Panc1 (cell line): ENCODE data around the gene RLN3. TPM values are rescaled to one million over a fixed set of nuclear protein-coding genes. Genes with fewer than 3 reads are reported as not detected.

Experiments used
- ATAC-seq: fragments of 200-7000 bp; cut with Tn5 transposase; 2 replicates; pipeline ENCODE4 v1.9.1; 2020; ENCODE audit warnings: mild to moderate bottlenecking, moderate library complexity
- BruUV-seq: library from RNA; stranded (reverse); fragments of 400-500 nt; replicated peaks from 2 replicates; lab custom pipeline; 2021; lab: Mats Ljungman, UMichigan
- CTCF ChIA-PET: fragments of 300-600 bp; sonication (Branson Sonifier 250); formaldehyde crosslinking; loops from one replicate; lab custom pipeline; 2022; ENCODE audit warnings: antibody characterized with exemption; lab: Charles Lee
- POLR2A ChIA-PET: fragments of 300-600 bp; sonication (Branson Sonifier 250); formaldehyde crosslinking; loops from one replicate; lab custom pipeline; 2022; ENCODE audit warnings: antibody characterized with exemption; lab: Charles Lee
- DNase-seq: peaks from one replicate; pipeline ENCODE4 v3.0.0-alpha.2; 2010; ENCODE audit warnings: low read depth, low spot score
- H3K27ac ChIP-seq: 2 replicates; pipeline ENCODE4 v1.5.1; 2011; ENCODE audit warnings: mild to moderate bottlenecking, low read length, inconsistent platforms
- H3K27me3 ChIP-seq: fragments of 200-500 bp; sonication (Bioruptor generic); 2 replicates; pipeline ENCODE4 v1.6.0; 2014; ENCODE audit warnings: low read length, inconsistent platforms; ENCODE audit not compliant: control insufficient read depth, insufficient read depth
- H3K36me3 ChIP-seq: fragments of 200-500 bp; sonication (Bioruptor generic); 2 replicates; pipeline ENCODE4 v1.5.1; 2014; ENCODE audit warnings: inconsistent platforms, mild to moderate bottlenecking, low read length, moderate library complexity; ENCODE audit not compliant: control insufficient read depth, insufficient read depth
- H3K4me1 ChIP-seq: 2 replicates; pipeline ENCODE4 v1.5.1; 2011; ENCODE audit warnings: inconsistent platforms, mild to moderate bottlenecking, low read length, moderate library complexity; ENCODE audit not compliant: control insufficient read depth, insufficient read depth
- H3K4me3 ChIP-seq, 2 experiments: 2 replicates each; pipeline ENCODE4 v1.5.1; 2011 to 2012; ENCODE audit warnings: low read depth in 2 of 2, low read length in 2 of 2, mild to moderate bottlenecking in 2 of 2, inconsistent platforms in 1 of 2, moderate library complexity in 1 of 2
- H3K9me3 ChIP-seq: fragments of 200-500 bp; sonication (Bioruptor generic); 2 replicates; pipeline ENCODE4 v1.5.1; 2014; ENCODE audit warnings: low read depth, mild to moderate bottlenecking, inconsistent platforms, low read length, moderate library complexity; ENCODE audit not compliant: control insufficient read depth, insufficient read depth
- POLR2AphosphoS5 ChIP-seq: IDR thresholded peaks from 2 replicates; pipeline ENCODE4 v1.6.1; 2012; ENCODE audit warnings: mild to moderate bottlenecking, low read depth, low read length, moderate library complexity
- SIN3A ChIP-seq: IDR thresholded peaks from 2 replicates; pipeline ENCODE4 v1.6.1; 2012; ENCODE audit warnings: low read depth, mild to moderate bottlenecking, low read length, moderate library complexity, borderline replicate concordance; ENCODE audit not compliant: insufficient read depth
- TCF7L2 ChIP-seq: IDR thresholded peaks from 2 replicates; pipeline ENCODE4 v1.6.1; 2011; ENCODE audit warnings: mild to moderate bottlenecking, low read depth, low read length, inconsistent platforms
- in situ Hi-C: cut with HindIII; loops from 2 replicates; pipeline ENCODE4 v1.10.0; 2016; ENCODE audit warnings: low sequenced_read_pairs, low pct_unique_long_range_greater_than_20kb
- intact Hi-C: fragments of 100-400 bp; cut with micrococcal nuclease; formaldehyde crosslinking; loops from one replicate; pipeline ENCODE4 v1.10.0; 2022; ENCODE audit not compliant: unreplicated experiment
- total RNA-seq: library from RNA; stranded (reverse); gene quantifications from one replicate; pipeline ENCODE4 v1.2.1, GENCODE V29; 2021; ENCODE audit not compliant: unreplicated experiment
- TF ChIP-seq, protein P1 (sequence below): fragments of 450-650 bp; IDR thresholded peaks from 2 replicates; pipeline ENCODE4 v1.5.1; 2017; ENCODE audit warnings: mild to moderate bottlenecking
- TF ChIP-seq, protein P2 (sequence below), 2 experiments: IDR thresholded peaks; 2 replicates each; pipeline ENCODE4 v1.6.1; 2011 to 2012; ENCODE audit warnings: low read depth in 2 of 2, control low read depth in 1 of 2, low read length in 1 of 2, mild to moderate bottlenecking in 1 of 2, moderate library complexity in 1 of 2; ENCODE audit not compliant: insufficient read depth in 1 of 2

Gene RLN3
- total RNA-seq, 1 experiment from 2014 or later, result not detected

DNA sequence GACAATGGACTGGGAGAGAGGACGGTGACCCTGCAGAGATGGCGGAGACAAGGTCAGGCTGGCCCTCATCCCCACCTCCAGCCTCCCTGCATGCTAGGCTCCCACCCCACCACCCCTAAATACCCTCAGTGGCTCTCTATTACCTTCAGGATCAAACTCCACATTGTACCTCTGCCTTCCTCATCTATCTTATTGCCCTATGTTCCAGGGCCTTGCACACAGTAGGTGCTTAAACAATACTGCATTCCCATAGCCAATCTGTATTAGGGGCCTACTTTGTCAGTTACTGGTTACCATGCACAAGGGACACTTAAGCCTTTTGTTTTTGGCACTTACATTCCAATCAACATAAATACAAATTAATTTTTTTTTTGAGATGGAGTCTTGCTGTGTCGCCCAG is 27.4 kb downstream of the RLN3 start:
- TF ChIP-seq POLR2AphosphoS5 (no peak), TCF7L2 (no peak), SIN3A (no peak)
- TF ChIP-seq, protein P1, sequence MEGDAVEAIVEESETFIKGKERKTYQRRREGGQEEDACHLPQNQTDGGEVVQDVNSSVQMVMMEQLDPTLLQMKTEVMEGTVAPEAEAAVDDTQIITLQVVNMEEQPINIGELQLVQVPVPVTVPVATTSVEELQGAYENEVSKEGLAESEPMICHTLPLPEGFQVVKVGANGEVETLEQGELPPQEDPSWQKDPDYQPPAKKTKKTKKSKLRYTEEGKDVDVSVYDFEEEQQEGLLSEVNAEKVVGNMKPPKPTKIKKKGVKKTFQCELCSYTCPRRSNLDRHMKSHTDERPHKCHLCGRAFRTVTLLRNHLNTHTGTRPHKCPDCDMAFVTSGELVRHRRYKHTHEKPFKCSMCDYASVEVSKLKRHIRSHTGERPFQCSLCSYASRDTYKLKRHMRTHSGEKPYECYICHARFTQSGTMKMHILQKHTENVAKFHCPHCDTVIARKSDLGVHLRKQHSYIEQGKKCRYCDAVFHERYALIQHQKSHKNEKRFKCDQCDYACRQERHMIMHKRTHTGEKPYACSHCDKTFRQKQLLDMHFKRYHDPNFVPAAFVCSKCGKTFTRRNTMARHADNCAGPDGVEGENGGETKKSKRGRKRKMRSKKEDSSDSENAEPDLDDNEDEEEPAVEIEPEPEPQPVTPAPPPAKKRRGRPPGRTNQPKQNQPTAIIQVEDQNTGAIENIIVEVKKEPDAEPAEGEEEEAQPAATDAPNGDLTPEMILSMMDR, result no peak
- TF ChIP-seq, protein P2, sequence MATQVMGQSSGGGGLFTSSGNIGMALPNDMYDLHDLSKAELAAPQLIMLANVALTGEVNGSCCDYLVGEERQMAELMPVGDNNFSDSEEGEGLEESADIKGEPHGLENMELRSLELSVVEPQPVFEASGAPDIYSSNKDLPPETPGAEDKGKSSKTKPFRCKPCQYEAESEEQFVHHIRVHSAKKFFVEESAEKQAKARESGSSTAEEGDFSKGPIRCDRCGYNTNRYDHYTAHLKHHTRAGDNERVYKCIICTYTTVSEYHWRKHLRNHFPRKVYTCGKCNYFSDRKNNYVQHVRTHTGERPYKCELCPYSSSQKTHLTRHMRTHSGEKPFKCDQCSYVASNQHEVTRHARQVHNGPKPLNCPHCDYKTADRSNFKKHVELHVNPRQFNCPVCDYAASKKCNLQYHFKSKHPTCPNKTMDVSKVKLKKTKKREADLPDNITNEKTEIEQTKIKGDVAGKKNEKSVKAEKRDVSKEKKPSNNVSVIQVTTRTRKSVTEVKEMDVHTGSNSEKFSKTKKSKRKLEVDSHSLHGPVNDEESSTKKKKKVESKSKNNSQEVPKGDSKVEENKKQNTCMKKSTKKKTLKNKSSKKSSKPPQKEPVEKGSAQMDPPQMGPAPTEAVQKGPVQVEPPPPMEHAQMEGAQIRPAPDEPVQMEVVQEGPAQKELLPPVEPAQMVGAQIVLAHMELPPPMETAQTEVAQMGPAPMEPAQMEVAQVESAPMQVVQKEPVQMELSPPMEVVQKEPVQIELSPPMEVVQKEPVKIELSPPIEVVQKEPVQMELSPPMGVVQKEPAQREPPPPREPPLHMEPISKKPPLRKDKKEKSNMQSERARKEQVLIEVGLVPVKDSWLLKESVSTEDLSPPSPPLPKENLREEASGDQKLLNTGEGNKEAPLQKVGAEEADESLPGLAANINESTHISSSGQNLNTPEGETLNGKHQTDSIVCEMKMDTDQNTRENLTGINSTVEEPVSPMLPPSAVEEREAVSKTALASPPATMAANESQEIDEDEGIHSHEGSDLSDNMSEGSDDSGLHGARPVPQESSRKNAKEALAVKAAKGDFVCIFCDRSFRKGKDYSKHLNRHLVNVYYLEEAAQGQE (IDR thresholded peaks at IDR 0.05; ENCODE audit: insufficient read depth in 1 of 2, low read depth in 2 of 2, low read length in 1 of 2), result no peak
- Histone ChIP-seq H3K4me3 (no peak overlapping the region), H3K9me3 (no peaks in the 10 kb centered on the region), H3K36me3 (no peaks in the 10 kb centered on the region), H3K4me1 (peaks cover 5% of the 10 kb centered on the region; the same call in 1 of the 2 replicates), H3K27me3 (no peaks in the 10 kb centered on the region), H3K27ac (no peak overlapping the region)
- intact Hi-C loops, result no loop called here
- in situ Hi-C loops, result no loop called here
- ChIA-PET POLR2A (no interaction called here), CTCF (no interaction called here)
- BruUV-seq, result no TSS peak
- no peak for ATAC-seq
- no peak for DNase-seq

DNA sequence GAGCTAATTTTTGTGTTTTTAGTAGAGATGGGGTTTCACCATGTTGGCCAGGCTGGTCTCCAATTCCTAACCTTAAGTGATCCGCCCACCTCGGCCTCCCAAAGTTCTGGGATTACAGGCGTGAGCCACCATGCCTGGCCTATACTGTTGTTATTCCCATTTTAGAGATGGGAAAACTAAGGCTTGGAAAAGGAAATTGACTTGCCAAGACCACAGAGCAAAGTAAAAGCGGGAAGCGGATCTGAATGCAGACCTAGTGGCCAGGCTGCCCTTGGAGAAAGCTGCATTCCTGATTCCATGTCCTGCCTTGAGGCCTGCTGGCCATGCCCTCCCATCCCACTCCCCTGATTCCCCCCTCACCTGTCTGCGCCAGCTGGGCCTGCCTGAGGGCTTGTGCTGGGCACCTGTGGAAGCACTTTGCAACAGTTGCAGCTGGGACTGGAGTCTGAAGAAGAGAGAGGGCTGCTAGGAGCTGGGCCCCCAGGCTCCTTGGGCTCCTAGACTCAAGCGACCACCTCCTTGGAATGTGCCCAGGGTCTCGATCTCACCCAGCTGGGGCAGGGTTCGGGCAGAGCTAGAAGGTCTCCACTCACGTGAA is 28.2 kb downstream of the RLN3 start:
- POLR2A ChIA-PET, result no interaction called here
- no TSS peak for BruUV-seq
- no peak overlapping the region for H3K4me3 ChIP-seq
- TF ChIP-seq, protein P2 (IDR thresholded peaks at IDR 0.05; ENCODE audit: insufficient read depth in 1 of 2, low read depth in 2 of 2, low read length in 1 of 2), result no peak
- no peak for TF ChIP-seq POLR2AphosphoS5
- TF ChIP-seq, protein P1, result no peak
- no peak for TF ChIP-seq SIN3A
- no peak for TF ChIP-seq TCF7L2
- DNase-seq (no peak), ATAC-seq (no peak)
- in situ Hi-C loops (no loop called here), intact Hi-C loops (no loop called here)
- peaks cover 5% of the 10 kb centered on the region; the same call in 1 of the 2 replicates for H3K4me1 ChIP-seq
- CTCF ChIA-PET, result no interaction called here
- no peaks in the 10 kb centered on the region for H3K27me3 ChIP-seq
- H3K36me3 ChIP-seq, result no peaks in the 10 kb centered on the region
- no peak overlapping the region for H3K27ac ChIP-seq
- H3K9me3 ChIP-seq, result no peaks in the 10 kb centered on the region
